GM18909 (cell line): ENCODE data around the gene TJP3.

Experiments
- ATAC-seq: cut with Tn5 transposase; IDR thresholded peaks from one replicate; pipeline ENCODE4 v1.9.1; 2021; ENCODE audit warnings: mild to moderate bottlenecking; ENCODE audit not compliant: unreplicated experiment, poor library complexity

The TJP3 gene

DNA sequence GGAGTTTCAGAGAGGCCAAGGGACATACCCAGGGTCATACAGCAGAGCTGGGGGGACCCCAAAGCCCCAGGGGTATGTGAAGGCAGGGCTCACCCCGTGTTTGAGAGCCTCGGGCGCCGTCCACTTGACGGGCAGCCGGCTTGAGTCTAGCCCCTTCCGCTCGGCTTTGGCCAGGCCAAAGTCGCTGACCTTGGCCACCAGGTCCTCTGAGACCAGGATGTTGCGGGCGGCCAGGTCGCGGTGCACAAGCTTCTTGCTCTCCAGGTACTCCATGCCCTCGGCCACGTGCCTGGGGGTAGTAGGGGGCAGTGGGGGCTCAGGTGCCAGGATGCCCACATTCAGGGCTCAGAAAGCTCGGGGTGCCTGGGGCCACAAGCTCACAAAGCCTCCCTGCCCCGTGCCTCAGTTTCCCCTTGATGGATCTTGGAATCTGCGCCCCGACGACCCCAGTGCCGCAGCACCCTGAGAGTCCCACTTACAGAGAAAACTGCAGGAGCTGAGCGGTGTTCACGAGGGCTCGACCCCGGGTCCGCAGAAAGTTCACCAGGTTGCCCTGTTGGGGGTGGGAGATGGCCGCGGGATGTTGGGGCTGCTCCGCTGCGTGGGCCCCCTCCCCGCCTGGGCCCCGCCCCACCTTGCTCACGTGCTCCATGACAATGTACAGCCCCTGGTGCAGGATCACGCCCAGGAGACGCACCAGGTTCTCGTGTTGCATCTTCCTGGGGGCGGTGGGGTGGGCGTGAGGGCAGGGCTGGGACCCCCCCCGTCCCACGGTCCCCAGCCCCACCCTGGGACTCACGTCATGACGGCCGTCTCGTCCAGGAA is 70.9 kb downstream of the TJP3 start:
- ATAC-seq, result no peak

DNA sequence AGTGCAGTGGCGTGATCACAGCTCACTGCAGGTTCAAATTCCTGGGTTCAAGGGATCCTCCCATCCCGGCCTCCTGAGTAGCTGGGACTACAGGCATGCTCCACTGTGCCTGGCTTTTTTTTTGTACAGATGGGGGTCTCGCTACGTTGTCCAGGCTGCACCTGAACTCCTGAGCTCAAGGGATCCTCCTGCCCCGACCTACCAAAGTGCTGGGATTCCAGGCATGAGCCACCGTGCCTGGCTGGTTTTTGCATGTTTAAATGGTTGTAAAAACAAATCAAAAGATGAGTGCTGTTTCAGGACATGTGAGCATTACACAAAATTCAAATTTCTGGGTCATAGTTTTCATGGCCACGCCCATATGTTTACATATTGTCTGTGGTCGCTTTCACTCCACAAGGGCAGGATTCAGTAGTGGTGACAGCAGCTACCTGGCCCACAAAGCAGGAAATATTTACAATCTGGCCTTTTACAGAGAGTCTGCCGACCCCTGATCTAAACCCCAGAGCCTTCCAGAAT is 72.7 kb downstream of the TJP3 start:
- ATAC-seq, result no peak

DNA sequence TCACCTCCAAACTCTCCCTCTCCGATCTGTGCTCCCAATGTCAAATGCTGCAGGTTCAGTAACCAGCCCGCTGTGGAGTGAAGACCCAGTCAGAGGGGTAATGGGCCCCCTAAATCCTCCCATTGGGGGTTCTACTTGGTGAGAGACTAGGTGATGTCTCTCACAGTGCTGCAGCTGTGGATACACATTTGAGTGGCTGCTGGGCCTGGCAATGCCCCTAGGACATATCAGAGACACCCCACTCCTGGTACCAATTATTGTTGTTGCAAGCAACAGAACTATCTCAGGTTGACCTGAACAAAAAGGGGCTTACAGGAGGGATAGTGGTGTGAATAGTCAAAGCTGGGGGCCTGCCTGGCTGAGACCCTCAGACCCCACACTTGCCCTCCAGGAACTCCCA is 73.4 kb downstream of the TJP3 start:
- no peak for ATAC-seq

DNA sequence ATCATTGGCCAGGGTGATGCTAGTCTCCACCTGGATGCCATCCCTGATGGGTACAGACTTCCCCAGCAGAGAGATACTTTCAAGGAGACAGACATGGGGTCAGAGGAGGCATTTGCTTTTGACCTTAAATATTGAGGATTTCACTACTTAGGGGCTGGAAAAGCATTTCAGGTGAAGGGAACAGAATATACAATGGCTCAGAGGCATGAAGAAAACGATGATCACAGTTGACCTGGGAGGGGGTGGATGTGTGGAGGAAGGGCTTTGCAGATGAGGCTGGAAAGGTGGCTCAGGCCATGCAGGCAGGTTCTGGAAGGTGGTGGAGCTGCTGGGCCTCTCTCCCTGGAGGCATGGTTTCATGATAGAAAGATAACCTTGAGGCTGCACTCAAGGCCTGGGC is 74.1 kb downstream of the TJP3 start:
- no peak for ATAC-seq

DNA sequence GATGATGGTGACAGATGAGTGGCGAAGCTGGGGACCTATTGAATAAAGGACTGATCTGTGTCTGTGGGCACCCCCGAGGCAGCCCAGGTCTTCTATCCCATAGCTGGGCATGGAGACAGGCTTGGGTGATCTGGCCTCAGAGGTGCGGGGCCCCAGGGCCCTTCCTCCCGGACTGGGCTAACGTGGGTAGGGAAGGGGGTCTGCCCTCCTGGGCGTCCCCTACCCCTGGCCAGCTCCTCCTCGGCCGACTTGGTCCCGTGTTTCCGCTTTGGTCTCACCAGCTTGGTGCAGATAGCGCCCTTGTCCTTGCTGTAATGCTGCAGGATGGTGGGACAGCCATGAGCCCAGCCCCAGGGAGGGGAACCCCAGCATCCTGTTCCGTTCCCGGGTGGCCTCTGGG is 74.7 kb downstream of the TJP3 start:
- no peak for ATAC-seq

DNA sequence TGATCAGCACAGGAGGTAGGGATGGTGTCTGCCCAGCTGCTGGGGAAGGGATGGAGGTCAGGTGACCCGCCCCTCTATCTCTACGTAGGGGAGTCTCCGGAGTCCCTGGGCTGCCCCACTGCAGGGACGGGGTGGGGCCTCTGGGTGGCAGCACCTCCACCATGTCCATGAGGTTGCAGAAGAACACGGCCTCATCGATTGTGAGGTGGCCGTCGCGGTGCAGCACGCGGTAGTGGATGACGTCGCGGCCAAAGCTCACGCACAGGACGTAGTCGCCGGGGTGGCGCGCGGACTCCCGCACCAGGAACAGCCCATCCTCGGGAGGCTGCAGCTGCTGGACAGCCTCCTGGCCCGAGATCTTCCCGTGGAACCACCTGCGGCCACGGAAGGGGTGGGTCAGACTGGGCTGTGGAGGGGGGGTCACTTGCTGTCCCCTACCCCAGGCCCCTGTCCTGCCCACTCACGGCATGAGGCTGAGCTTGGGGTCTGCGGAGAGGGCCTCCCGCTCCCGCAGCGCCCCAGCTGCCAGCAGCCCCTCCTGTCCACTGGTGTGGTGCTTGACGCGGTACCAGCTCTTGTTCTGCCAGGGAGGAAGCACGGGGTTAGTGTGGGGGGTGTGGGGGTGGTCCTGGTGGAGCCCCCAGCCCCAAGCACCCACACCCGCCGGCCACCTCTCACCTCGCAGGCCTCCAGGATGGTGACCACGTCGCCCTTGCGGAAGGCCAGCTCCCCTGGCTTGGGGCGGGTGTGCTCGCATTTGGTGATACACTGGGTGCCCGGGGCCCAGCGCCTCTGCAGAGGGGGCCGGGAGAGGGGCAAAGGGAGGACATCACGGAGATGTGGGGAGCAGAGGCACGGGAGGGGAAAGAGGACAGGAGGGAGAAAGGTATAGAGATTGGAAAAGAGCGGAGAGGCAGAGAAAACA is 75.7 kb downstream of the TJP3 start:
- ATAC-seq, result no peak

DNA sequence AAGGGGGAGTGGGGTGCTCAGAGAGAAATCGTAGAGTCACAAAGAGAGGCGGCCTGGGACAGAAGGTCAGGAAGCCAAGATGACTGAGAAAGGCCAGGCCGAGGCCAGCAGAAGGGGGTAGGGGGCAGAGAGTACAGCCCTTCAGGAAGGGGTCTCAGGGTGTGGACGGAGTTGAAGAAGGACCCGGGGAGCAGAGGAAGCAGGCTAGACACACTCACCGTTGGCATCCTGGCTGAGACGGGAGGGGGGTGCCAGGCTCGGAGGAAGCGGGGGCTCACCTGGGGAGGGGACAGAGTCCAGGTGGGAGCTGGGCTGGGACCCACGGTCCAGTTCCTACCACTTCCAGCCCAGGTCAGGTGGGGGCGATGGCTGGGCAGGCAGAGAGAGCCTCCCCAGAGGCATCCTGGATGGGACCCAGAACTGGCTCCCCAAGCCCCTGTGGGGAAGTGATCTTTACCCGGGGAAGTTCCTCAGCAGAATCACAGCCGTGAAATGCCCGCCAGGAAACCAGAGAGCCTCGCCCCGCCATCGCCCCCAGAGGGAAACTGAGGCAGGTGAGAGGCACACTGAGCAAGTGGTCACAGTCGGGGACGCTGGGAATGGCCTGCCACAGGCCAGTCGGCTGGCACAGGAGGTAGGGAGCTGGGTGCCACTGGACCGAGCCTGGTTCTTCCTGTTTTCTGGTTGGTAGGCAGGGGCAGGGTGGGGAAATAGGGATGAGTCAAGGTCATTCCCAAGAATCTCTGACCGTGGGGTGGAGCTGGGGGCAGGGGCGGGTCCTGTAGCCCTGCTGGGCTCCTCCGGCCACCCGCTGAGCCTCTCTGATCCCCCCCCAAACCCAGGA is 76.6 kb downstream of the TJP3 start:
- ATAC-seq, result no peak

DNA sequence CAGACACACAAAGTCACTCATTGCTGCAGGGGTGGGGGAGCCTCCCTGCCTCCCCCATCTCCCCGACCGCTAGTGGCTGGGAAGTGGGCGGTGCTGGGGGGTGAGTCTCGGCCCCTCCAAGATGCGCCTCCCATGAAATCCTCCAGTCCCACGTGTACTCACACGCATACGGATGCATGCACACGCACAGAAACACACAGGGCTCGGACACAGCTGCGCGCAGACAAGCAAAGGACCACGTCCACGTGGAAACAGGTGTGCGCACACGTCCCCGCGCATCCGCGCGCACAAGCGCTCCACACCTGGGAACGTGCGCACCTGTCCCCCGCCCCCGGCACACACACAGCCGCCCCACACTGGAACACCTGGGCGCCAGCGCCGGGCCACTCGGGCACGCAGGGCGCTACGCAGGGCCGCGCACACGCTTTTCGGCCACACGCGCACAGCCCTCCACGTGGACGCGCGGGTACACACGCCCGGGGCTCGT is 77.3 kb downstream of the TJP3 start:
- no peak for ATAC-seq

DNA sequence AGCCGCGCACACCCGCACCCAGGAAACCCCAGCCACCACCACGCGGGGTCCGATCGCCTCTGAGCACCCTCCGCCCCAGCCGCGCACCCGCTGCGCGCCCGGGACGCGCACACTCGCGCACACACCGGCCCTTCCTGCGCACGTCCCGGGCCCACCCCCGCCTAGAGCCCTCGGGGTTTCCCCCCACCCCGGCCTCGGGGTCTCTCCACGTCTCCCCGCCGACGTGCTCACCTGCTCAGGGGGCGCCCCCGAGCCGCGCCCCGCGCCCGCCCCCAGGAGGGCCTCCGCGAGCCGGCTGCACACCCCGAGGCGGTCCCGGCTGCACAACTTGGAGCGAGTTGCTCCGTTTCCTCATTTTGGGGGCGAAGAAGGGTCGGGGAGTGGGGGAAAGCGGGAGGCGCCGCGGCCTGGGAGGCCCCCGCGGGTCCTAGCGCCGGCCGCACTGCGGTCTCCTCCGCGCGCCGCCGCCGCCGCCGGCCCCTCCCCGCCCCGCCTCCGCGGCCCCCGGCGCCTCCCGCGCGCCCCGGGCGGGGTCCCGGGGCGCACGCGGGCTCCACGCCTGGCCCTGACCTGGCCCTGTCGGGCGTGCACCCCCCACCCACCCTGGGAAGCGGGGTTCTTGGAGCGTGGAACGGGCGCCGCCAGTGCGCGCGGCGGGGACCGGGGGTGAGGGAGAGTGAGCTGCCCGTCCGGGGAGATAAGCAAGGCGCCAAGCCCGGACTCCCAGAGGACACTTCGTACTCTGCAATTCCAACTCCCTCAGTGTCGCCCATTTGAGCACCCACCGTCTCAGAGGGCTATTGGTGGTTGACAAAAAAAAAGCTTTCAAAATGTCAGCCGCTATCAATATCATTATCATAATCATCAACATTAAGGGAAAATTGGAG is 78.0 kb downstream of the TJP3 start, which contains the start of gene MATK:
TSS of gene MATK (minus strand) at position 444 of the 887 bp plus-strand sequence. CDS start 1,246 bp downstream, outside the sequence.
- ATAC-seq, result no peak

DNA sequence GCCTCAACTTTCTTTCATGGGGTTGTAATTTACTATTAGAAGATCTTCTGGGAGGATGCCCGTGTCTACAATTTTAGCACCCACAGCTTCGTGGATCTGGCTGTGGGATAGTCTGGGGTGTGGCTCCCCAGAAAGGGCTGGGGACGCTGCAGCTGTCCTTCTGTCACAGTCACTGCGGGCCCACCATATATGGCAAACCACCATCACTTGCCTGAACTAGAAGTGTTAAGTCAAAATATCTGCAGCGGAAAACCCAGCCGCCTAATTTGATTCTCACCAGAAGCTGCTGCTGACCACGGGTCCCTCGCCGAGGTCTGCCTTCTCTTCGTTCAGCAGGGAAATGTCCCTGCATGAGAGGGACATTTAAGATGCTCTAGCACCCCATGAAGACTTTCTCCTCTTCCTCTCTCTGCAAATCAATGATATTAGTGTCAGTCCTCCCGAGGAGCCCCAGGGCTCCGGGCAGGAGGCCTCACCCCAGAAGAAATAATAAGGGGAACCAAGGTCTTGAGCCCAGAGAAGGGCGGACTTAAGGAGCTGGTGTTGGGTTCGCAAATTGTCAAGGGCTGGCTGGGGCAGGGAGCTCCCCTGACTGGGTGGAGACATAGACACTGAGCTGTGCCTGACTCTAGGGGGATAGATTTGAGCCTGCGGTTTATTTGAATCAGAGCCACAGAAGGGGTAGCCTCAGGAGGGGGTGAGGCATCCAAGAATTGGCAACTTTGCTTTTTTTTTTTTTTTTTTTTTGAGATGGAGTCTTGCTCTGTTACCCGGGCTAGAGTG is 81.0 kb downstream of the TJP3 start:
- no peak for ATAC-seq

DNA sequence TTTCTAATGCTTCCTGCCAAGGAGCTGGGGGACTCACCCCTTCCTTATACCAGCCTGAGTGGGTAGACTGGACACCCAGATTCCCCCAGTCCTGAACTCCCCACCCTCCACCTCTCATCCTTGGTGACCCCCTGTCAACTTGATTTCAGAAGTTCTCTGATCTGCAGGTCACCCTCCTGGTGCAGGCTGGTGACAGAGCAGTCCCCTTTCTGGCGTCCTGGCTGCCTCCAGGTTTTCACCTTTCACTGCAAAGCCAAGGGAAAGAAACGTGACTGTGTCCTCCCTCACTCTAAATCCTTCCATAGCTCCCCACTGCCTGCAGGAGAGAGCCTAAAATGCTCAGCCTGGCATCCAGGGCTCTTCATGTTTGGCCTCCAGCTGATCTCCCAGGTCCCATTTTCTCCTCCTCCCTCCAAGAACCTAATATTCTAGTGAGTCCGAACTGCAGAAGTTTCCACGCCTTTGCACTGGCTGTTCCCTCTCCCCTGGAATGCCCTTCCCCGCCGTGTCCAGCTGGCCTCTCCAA is 82.1 kb downstream of the TJP3 start:
- no peak for ATAC-seq

DNA sequence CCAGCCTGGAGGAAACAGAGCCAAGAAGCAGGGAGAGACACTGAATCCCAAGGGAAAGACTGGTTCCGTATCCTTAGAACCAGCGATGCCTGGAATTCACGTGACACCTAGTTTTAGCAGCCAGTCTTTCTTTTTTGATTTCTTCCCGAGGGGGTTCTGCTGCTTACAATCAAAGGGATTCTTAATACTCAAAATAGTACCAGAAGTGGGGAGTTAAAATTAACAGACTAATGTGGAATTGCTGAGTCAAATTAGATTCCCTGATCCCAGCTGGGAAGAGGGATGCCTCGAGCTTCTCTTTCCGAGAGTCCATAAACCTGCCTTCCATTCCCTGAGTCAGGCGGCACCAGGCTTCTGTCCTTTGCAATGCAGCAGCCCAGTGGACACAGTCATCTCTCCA is 82.8 kb downstream of the TJP3 start:
- ATAC-seq, result no peak

DNA sequence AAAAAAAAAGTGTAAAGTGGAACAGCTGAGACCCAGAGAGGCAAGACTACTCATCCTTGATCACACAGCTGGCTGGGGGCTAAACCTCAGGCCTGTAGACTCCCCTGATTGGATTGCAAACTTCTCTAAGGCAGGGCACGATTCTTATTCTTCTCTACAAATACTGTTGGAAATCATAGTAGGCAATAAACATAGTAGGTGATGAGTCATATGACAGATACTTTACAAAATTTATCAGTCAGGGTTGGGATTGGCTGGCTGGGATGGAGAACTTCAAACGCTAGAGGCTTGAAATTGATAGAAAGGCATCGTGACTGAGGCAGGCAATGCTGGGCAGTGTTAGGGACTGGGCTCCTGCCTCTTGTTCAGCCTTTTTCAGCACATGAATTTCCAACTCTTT is 83.9 kb downstream of the TJP3 start:
- ATAC-seq, result no peak

DNA sequence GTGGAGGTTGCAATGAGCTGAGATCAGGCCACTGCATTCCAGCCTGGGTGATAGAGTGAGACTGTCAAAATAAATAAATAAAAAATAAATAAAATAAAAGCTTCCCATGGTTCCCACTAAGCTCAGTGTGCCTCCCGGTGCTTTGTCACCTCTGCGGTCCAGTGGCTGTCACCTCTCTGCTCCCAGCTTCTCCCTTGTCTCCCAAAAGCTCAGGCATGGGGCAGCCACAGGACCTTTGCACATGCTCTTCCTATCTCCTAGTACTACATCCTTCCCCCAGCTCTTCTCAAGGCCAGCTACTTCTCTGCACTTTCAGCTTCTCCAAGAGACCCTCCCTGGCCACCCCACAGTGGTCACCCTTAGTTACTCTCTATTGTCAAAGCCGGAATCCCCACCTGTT is 85.6 kb downstream of the TJP3 start:
- ATAC-seq, result no peak

DNA sequence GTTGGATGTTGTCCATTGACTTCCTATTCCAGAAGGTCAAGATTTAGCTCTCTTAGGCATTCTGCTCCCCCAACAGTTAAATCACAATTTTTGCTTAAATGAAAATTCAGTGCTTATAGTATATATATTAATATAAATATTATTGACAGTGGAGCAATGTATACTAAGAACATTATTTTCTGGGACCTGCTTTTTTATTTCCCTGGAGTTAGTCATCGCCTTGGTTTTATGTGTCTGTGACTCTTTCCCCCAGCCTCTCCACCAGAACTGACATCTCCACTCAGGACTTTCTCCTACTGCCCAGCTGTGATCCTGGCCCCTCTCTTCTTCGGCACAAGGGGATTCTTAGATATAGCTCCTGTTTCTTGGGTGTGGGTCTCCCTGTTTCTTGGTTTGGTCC is 88.2 kb downstream of the TJP3 start:
- no peak for ATAC-seq

DNA sequence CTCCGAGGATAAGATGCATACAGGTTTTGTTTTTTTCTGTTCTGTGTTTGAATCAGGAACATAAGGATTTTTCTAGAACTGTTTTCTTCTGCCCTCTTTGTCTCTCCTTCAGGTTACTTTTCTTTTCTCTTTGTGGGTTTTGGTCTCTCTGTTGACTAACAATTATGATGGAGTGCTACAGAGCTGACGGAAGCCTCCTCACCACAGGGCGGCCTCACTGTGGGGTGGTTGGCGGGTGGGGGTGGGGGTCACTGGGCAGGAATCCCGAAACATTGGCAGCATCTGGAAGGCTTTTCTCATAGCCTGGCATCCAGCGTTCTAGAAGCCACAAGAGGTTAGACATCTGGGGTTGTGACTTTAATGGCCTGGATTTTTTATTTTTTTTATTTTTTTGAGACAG is 90.0 kb downstream of the TJP3 start:
- no peak for ATAC-seq
